GM21390 (cell line): Measurements from ENCODE around the gene BOD1.

Source experiments
- ATAC-seq: cut with Tn5 transposase; IDR thresholded peaks from one replicate; pipeline ENCODE4 v1.9.1; 2021; ENCODE audit not compliant: unreplicated experiment

BOD1 gene

DNA sequence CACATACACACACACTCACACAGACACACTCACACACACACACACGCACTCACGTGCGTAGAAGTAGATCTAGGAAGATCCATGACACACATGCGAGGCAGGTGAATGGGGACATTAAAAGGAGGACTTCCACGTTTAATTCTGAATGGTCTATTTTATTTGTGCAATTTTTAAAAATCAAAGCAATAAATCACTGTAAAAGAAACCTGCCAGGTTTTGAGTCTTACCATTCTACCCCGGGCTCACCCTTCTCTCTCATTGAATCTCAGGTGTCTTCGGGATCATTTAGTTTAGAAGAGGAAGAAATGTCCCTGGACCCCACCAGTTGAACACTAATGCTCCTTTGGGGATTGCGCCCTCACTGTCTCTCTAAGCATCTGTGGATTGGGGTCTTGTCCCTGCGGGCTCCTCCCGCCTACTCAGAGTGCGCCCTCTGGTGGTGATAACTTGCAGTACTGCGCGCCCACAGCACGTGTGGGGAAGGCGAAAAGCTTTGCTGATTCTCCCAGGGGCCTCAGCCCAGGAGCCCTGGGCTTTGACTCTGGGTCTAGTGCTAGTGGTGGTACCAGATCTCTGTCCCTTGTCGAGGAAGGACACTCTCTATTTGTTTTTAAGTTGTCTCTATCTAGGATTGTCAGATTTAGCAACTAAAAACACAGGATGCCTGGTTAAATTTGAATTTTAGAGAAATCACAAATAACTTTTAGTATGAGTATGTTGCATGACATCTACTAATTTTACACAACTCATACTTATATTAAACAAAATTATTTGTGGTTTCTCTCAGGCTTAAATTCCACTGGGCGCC, 34.8 kb downstream of the BOD1 start:
- ATAC-seq: no peak

DNA sequence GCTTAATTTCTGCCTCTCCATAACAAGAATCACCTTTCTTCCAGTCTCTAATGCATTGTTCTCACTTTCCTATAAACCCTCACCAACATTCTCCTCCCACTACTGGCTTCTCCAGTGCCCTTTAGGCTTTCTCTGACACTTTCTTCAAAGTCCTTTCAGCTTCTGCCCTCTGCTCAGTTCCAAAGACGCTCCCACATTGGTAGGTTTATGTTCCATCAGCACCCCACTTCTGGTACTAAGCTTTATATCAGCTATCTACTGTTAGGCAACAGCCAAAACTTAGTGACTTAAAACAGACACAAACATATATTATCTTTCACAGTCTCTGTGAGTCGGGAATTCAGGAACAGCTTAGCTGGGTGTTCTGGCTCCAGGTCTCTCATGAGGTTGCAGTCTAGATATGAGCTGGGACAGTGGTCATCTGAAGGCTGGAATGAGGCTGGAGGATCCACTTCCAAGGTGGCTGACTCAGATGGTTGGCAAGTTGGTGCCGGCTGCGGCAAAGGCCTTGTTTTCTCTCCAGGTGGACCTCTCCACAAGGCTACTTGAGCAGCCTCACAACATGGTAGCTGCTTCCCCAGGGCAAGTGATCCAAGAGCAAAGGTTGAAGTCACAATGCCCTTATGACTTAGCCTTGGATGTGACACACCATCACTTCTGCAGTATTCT, 37.4 kb downstream of the BOD1 start:
- ATAC-seq: no peak

- no peak for ATAC-seq
Measured at GRCh38 chr5:173577817-173578216, 38.6 kb downstream of the BOD1 start.

DNA sequence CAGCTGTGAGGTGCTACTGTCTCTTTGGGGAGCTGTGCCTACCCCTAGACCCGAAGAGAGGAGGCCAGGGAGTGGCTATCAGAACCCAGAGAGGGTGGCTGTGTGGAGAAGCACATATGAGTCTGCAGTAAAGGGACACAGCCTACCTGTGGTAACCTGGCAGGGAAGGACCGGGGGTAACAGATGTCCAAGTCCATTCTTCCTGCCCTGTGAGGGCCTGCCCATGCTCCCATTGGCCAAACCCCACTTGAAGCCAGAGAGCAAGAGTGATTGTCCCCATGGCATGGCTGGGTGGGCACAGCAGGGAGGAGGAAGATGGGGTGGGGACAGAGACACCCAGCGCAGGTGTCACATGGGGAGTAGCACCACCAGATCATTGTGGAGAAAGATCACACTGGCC, 39.3 kb downstream of the BOD1 start:
- no peak for ATAC-seq

DNA sequence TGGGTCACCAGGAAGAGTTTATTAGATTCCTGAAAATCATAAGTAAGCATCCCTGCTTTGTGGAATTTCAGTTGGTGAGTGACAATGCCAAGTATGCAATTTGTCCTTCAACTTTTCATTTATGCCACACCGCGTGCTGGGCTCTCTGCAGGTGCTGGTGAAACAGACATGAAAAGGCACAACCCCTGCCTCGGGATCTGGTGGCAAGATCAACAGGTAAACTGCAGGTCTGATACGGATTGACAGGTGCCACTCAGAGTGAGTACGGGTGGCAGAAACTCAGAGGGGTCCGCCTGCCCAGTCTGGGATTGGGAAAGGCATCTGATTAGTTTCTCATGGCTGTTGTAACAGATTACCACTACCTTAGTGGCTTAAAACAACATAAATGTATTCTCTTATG, 40.5 kb downstream of the BOD1 start:
- ATAC-seq: no peak

GRCh38 chr5:173574983-173575382, 41.5 kb downstream of the BOD1 start:
- no peak for ATAC-seq

- ATAC-seq: peak; percentile 85
Measured at GRCh38 chr5:173573126-173573960, 43.1 kb downstream of the BOD1 start.

- peak; percentile 18 for ATAC-seq
Measured at GRCh38 chr5:173572431-173573125, 43.9 kb downstream of the BOD1 start.

- ATAC-seq: no peak
Measured at GRCh38 chr5:173570321-173571090, 45.9 kb downstream of the BOD1 start.

- ATAC-seq: no peak
Measured at GRCh38 chr5:173568703-173569102, 47.7 kb downstream of the BOD1 start.

- ATAC-seq: no peak
Measured at GRCh38 chr5:173568128-173568527, 48.3 kb downstream of the BOD1 start.

GRCh38 chr5:173567548-173567947, 48.9 kb downstream of the BOD1 start:
- ATAC-seq: no peak

DNA sequence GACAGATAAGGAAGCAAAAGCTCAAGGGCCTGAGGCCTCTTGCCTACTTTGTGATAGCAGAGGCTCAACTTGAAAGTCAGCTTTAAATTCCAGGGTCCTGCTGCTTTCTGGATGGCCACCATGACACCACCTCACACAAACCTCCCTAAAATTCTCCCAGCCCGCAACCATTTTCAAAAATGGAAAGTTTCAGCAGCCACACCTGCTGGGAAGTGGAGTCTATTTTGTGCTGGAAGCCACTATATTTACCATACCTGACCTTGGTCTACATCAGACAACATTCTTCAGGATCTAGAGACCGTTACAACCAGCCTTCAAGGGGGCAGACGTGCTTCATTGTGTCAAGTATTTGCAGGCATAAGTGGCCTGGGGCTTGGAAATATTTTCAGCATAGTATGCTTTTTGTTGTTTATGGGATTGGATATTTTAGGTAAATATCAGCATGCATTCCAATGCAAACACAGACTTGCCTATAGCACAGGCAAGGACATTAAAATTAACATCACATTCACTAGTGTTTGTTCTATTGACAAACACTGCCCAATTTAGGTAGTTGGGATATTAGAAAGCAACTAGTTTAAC, 50.9 kb downstream of the BOD1 start:
- ATAC-seq: no peak

DNA sequence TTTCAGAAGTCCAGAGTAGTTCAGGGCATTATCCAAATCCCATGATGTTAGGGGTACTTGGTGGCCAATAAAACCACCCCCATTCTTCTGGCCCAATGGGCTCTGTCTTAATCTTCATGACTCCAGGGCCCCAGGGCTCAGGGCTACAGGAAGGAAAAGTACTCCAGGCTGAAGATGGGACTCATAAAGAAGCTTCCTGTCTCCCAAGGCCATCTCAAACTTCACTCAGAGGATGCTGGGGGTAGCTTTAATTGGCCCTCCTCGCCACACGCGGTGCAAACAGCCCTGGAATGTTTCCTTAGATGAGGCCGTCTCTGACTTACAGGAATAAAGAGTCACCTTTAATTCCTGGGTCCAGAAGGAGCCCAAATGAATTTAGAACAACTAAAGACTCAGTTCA, 52.3 kb downstream of the BOD1 start:
- no peak for ATAC-seq

- ATAC-seq: no peak
Measured at GRCh38 chr5:173563246-173563645, 53.2 kb downstream of the BOD1 start.

GRCh38 chr5:173562451-173562850, 54.0 kb downstream of the BOD1 start:
- ATAC-seq: no peak
